Ovary (tissue), 3 donors: ENCODE data around the gene WDR7.

Source experiments
- EP300 ChIP-seq: sonication (generic); formaldehyde crosslinking; IDR thresholded peaks from one replicate; pipeline ENCODE4 v1.6.1; 2017; ENCODE audit warnings: antibody characterized with exemption
- TF ChIP-seq, protein P1 (sequence below), 3 donors: fragments of 450-650 bp in 2 of 3; fragments of 200-600 bp in 1 of 3; IDR thresholded peaks; one replicate each; pipeline versions ENCODE4 v1.5.1 to v1.8.0; 2016 to 2022; ENCODE audit warnings: antibody characterized with exemption in 3 of 3, mild to moderate bottlenecking in 1 of 3
- donor health status: DM: no; HTN: no; CAD: no.

DNA sequence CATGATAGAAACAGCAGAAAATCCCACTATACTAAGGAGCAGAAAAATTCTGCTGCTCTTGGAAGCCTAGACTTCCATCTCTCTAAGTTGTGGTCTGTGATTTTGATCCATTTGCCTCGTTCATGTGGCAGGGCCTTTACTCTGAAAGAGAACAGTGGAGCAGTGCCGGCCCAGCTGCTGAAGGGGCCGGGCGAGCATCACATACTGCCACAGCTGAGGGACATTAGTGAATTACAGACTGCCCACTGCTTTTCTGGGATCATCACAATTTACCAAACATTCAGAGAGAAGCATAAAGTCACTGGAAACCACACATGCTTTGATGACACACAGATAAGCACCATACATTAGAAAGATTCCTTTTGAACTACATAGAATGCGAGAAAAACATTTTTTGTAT lies 278.7 kb downstream of the WDR7 start:
- TF ChIP-seq, protein P1, sequence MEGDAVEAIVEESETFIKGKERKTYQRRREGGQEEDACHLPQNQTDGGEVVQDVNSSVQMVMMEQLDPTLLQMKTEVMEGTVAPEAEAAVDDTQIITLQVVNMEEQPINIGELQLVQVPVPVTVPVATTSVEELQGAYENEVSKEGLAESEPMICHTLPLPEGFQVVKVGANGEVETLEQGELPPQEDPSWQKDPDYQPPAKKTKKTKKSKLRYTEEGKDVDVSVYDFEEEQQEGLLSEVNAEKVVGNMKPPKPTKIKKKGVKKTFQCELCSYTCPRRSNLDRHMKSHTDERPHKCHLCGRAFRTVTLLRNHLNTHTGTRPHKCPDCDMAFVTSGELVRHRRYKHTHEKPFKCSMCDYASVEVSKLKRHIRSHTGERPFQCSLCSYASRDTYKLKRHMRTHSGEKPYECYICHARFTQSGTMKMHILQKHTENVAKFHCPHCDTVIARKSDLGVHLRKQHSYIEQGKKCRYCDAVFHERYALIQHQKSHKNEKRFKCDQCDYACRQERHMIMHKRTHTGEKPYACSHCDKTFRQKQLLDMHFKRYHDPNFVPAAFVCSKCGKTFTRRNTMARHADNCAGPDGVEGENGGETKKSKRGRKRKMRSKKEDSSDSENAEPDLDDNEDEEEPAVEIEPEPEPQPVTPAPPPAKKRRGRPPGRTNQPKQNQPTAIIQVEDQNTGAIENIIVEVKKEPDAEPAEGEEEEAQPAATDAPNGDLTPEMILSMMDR (IDR thresholded peaks at IDR 0.05): no peak
- TF ChIP-seq EP300: no peak
